GM04504 (cell line): ENCODE measurements around the gene POMZP3.
A peak's percentile ranks its signal among the peaks of the same experiment; 100 is the strongest.
"Not testable (repeated sequence)": the region's sequence is repeated elsewhere in the genome, so short reads cannot be mapped to it uniquely, and the experiment has no call there.

Experiments used
- DNase-seq: peaks from one replicate; pipeline ENCODE4 v3.0.0-alpha.2; 2012; ENCODE audit warnings: low read depth

POMZP3 gene

DNA sequence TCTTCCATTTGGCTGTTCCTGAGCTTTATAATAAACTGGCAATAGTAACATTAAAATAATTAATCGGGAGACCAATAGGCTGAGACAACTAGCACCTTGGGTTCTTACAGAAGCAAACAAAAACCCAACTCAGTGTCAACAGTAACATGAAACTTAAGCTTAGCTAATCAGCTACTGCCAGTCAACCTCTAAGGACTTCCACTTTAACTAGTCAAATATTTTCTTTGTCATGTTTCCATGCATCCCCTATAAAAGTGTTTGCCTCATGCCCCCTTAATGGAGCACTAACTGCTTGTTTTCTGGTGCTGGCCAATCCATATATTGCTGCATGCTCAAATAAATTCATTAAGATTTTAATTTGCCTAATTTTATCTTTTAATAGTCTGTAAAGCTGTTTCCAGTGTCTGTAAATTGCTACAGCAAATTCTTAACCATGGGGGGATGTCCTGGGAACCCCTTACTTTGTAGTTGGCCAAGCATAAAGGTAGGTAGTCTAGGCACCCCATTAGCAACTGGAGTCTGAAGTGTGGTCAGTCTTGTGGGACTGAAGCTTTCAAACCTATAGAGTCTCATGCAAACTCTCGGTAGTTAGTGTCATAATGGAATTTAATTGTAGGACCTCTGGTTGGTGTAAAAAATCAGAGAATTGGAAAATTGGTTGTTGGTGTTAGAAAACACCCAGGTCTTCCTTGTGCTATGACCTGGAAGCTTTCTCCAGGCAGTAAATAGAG is 40.3 kb downstream of the POMZP3 start:
- not testable (repeated sequence) for DNase-seq

DNA sequence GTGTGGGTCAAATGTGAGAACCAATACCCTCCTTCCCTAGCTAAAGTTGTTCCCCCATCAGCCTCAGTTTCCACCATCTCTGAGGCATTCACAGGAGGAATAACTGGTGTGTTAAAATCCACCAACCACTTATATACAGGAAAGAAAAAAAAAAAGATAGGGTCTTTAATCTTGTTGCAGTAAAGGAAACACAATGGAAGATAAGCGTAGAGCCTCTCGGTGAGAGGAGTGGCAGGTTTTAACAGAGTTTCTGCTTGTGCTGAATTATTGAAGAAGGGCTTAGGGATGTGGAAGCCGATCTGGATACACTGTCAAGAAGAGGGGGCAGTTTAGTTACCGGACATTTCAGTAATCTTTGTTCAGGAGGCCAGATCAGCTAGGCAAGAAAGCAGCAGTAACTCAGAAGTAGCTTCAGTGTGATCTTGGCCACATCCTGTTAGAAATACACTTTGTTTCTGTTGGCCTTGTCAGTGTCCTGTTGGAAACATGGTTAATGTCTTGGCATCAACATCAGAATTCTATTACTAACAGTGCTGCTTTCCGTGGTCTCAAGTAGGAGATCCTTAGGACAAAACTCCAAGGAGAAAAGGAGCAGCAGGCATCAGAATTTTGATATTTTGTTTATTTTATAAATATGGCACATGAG is 43.3 kb downstream of the POMZP3 start:
- peak; percentile 46 for DNase-seq

DNA sequence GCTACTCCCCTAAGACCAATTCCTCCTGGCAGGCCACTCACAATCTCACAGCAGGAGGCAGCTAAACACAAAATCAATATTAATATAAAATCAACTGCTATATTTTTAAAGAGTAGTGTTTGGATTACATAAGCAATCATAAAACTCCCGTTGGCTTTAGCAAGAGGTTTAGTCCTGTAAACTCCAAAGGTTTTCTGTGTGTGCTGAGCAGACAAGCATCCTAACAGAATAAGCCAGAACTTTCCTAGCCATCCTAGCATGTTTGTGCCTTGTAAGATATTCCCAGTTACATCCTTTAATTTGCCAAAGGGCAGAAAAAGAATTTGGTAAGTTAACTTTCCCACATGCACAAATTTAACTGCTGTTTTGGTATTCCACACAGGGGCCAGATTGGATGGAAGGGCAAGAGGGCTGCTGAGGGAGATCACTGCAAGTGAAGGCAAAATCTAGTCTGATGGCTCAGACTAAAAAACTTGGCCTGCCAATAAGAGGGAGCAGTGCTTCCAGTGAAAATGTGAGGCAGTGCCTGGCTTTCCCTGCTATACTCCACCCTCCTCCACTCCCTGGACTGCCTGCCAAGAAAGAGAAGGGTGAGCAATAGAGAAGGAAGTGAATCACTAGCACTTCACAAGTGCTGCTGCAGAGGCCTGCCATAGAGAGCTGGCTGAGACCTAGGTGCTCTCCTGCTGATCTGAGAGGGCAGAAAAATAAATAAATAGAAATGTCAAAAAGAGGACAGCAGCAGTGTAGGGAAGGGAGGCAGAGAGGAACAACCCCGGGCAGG is 44.0 kb downstream of the POMZP3 start:
- peak; percentile 77 for DNase-seq

DNA sequence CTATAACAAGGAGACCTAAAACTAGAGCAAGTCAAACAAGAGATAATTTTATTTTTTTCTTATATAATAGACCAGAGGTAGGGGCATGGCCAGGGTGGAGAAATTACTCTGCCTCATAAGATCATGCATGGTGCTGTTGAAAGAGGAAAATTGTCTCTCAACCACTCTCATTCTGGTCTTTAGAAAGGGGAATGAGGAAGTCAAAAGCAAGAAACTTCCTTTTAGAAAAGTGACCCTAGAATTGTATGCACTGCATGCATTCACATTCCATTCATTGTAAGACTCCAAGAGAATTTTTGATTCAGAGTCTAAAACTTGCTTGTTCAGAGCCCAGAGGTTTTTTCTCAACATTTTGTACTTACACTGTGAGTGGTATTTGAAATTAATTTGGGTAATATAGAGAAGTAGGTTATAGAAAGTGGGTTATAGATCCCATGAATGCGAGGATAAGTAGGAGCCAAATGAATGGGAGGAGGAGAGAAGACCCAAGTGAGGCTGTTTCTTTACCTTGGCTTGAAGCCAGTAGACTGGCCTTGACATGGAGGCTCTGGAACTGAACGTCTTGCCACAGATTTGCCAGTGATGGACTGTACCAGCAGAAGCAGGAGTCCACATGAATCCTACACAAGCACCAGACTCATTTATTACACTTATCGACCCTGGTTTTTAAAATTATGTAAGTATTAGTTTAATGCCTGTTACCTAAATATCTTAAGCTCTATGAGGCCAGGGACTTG is 51.0 kb downstream of the POMZP3 start:
- not testable (repeated sequence) for DNase-seq

DNA sequence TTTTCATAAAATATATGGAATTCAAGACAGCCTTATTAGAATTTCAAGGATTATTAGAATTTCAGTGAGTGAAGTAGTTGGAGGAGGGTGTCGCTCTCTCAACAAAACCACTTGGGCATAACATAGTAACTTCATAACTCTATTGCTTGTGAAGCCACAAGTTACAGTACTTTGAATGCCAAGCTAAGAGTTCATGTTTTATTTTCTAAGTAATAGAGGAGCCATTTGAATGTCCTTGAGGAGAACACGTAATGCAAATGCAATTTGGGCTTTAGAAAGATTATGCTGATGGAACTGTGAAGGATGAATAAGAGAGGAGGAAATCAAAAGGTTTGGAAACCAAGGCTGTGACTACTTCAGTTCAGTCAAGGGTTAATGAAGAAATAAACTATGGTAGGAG is 51.6 kb downstream of the POMZP3 start:
- DNase-seq, result not testable (repeated sequence)

DNA sequence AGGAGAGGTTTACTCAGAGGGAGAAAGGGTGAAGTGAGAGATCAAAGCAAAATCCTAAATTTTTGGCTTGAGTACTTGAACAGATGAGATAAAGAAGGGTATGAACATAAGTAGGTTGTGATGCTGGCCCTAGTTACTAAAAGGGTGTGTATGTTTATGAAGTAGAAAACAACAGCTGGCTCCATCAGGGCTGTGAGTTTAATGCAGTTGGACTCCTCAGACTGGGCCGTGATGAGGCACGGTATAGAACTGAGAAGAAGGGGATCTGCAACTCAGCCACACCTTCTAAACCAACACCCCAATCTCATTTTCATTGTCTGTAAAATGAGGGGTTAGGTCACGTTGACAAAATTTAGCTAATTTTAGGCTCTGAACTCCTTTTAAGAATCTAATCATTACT is 54.8 kb downstream of the POMZP3 start:
- not testable (repeated sequence) for DNase-seq

DNA sequence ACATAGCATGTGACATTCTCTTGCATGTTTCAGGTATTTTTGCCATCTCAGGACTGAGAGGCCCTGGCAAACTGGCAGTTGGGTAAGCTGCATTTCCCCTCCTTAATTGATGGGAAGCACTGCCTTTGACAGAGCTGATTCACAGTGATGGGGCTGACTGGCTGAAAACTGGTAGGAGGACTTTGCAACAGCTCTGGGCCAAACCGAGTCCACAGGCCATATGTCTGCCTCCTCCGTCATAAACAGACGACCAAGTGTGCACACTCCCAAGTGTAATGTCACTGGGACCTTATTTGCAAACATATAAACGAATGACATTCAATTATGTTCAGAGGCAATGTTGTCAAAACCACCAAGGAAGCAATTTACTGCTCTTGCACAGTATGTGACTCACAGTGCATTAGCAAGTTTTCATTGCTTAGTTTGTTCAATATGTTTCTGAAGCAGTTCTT is 56.7 kb downstream of the POMZP3 start:
- peak; percentile 35 for DNase-seq

DNA sequence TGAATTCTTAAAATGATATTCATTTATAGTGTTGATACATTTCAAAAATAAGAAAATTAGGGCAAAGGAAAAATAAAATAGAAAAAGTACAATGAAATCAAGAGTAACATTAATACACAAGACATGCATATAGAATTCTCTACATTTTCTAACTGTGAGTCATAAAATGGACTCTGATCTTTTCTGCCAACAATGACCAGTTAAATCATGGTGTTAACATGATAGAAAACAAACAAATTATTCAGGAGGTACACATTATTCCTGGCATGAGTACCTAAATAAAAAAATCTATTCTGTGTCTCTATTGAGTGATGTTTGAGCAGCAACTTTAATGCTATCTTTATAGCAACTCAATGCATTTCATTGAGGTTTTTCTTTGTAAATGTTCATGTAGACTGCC is 58.3 kb downstream of the POMZP3 start:
- not testable (repeated sequence) for DNase-seq

DNA sequence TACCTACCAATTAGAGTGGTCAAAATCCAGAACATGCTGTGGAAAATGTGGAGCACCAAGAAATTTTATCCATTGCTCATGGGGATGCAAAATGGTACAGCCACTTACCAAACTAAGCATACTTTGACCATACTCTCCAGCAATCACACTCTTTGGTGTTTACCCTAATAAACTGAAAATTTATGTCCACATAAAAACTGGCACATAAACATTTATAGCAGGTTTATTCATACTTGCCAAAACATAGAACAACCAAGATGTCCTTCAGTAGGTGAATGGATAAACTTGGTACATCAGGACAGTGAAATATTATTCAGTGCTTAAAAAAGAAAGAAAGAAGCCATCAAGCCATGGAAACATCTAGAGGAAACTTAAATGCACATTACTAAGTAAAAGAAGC is 59.3 kb downstream of the POMZP3 start:
- not testable (repeated sequence) for DNase-seq

DNA sequence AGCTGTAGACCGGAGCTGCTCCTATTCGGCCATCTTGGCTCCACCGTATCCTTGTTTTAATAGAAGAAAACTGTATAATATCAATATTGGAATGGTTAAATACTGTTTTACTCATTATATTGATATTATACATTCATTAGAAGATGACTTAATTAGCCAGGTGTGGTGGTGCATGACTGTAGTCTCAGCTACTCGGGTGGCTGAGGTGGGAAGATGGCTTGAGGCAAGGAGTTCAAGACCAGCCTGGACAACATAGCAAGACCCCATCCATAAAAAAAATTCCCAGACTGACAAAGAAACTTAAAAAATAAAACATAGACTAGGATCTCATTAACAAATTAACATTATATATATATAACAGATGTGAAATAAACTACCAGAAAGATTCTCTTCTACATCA is 59.8 kb downstream of the POMZP3 start:
- not testable (repeated sequence) for DNase-seq

DNA sequence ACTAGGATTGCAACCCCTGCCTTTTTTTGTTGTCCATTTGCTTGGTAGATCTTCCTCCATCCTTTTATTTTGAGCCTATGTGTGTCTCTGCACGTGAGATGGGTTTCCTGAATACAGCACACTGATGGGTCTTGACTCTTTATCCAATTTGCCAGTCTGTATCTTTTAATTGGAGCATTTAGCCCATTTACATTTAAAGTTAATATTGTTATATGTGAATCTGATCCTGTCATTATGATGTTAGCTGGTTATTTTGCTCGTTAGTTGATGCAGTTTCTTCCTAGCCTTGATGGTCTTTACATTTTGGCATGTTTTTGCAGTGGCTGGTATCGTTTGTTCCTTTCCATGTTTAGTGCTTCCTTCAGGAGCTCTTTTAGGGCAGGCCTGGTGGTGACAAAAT is 62.1 kb downstream of the POMZP3 start:
- DNase-seq, result not testable (repeated sequence)

DNA sequence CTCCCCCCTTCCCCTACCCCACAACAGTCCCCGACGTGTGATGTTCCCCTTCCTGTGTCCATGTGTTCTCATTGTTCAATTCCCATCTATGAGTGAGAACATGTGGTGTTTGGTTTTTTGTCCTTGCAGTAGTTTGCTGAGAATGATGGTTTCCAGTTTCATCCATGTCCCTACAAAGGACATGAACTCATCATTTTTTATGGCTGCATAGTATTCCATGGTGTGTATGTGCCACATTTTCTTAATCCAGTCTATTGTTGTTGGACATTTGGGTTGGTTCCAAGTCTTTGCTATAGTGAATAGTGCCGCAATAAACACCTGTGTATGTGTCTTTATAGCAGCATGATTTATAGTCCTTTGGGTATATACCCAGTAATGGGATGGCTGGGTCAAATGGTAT is 65.7 kb downstream of the POMZP3 start:
- DNase-seq, result not testable (repeated sequence)

DNA sequence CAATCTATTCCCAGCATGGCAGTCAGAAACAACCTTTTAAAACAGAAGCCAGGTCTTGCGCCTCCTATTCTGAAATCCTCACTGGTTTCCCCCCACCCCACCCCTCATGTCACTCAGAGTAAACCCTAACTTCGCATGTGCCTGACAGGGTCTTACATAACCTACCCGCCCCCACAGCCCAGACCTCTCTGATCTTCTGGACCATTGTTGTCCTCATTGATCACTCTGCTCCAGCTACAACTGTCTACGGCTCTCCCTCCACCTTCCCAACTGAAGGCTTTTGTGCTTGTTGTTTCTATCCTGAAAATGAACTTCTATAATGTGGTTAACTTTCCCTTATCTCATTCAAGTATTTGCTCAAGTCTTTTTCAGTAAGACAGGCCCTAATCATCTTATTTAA is 66.9 kb downstream of the POMZP3 start:
- DNase-seq, result not testable (repeated sequence)
